WTC11 (cell line): ENCODE measurements around the gene MTMR8. TPM values are rescaled to one million over a fixed set of nuclear protein-coding genes. Genes with fewer than 3 reads are reported as not detected.

Experiments
- ATAC-seq: fragments of 200-7000 bp; cut with Tn5 transposase; 2 replicates; pipeline ENCODE4 v1.10.0; 2021; ENCODE audit warnings: mild to moderate bottlenecking, moderate library complexity
- CTCF ChIA-PET: fragments of 300-600 bp; sonication (Branson Sonifier 250); formaldehyde crosslinking; loops from one replicate; lab custom pipeline; 2021; ENCODE audit warnings: antibody characterized with exemption; lab: Charles Lee
- POLR2A ChIA-PET: fragments of 350-600 bp; sonication (Branson Sonifier 250); formaldehyde crosslinking; loops from one replicate; lab custom pipeline; 2021; ENCODE audit warnings: antibody characterized with exemption; lab: Charles Lee
- DNase-seq: peaks from one replicate; pipeline ENCODE4 v3.0.0; 2021; ENCODE audit warnings: low spot score
- H3K27ac Mint-ChIP-seq: 2 replicates; pipeline ENCODE4 v1.8.0; 2021; ENCODE audit warnings: mixed read lengths
- H3K27me3 Mint-ChIP-seq: 2 replicates; pipeline ENCODE4 v1.8.0; 2021; ENCODE audit warnings: low read depth, mild to moderate bottlenecking, moderate library complexity, mixed read lengths
- H3K36me3 Mint-ChIP-seq: 2 replicates; pipeline ENCODE4 v1.8.0; 2021; ENCODE audit warnings: mixed read lengths
- H3K4me1 Mint-ChIP-seq: 2 replicates; pipeline ENCODE4 v1.8.0; 2022; ENCODE audit warnings: mixed read lengths
- H3K4me3 Mint-ChIP-seq: 2 replicates; pipeline ENCODE4 v1.8.0; 2021; ENCODE audit warnings: mild to moderate bottlenecking, moderate library complexity, mixed read lengths
- H3K9me3 Mint-ChIP-seq: 2 replicates; pipeline ENCODE4 v1.8.0; 2021; ENCODE audit warnings: mixed read lengths
- E2F5 ChIP-seq: sonication (generic); formaldehyde crosslinking; IDR thresholded peaks from 2 replicates; pipeline ENCODE4 v1.8.1; 2022; ENCODE audit warnings: mild to moderate bottlenecking, moderate library complexity, missing genetic modification reagents
- EMX1 ChIP-seq: fragments of 250-450 bp; sonication (Bioruptor Pico); IDR thresholded peaks from 2 replicates; pipeline ENCODE4 v1.8.0; 2021; ENCODE audit warnings: mild to moderate bottlenecking
- ERG ChIP-seq: fragments of 250-450 bp; sonication (Bioruptor Pico); IDR thresholded peaks from 2 replicates; pipeline ENCODE4 v1.8.0; 2021; ENCODE audit warnings: mild to moderate bottlenecking
- FOXJ3 ChIP-seq: sonication (generic); formaldehyde crosslinking; IDR thresholded peaks from 2 replicates; pipeline ENCODE4 v1.9.0; 2021; ENCODE audit warnings: missing genetic modification reagents, mild to moderate bottlenecking, borderline replicate concordance
- IRF1 ChIP-seq: sonication (generic); formaldehyde crosslinking; IDR thresholded peaks from 2 replicates; pipeline ENCODE4 v1.8.0; 2023; ENCODE audit warnings: missing genetic modification reagents
- JAZF1 ChIP-seq: fragments of 250-450 bp; sonication (Bioruptor Pico); IDR thresholded peaks from 2 replicates; pipeline ENCODE4 v1.9.0; 2021; ENCODE audit warnings: moderate library complexity, mild to moderate bottlenecking, inconsistent platforms
- KAT7 ChIP-seq: sonication (generic); formaldehyde crosslinking; IDR thresholded peaks from 2 replicates; pipeline ENCODE4 v1.8.1; 2023; ENCODE audit warnings: missing genetic modification reagents, mild to moderate bottlenecking, borderline replicate concordance
- MYBL2 ChIP-seq: sonication (generic); formaldehyde crosslinking; IDR thresholded peaks from 2 replicates; pipeline ENCODE4 v1.8.1; 2023; ENCODE audit warnings: mild to moderate bottlenecking, moderate library complexity, missing genetic modification reagents
- NR3C1 ChIP-seq: sonication (generic); formaldehyde crosslinking; conservative IDR thresholded peaks from 2 replicates; pipeline ENCODE4 v1.8.1; 2023; ENCODE audit warnings: low read depth, mild to moderate bottlenecking, missing genetic modification reagents
- OVOL2 ChIP-seq: fragments of 250-450 bp; sonication (Bioruptor Pico); IDR thresholded peaks from 2 replicates; pipeline ENCODE4 v1.9.0; 2021; ENCODE audit warnings: mild to moderate bottlenecking, borderline replicate concordance
- PRRX2 ChIP-seq: fragments of 250-450 bp; sonication (Bioruptor Pico); IDR thresholded peaks from 2 replicates; pipeline ENCODE4 v1.8.0; 2021; ENCODE audit warnings: mild to moderate bottlenecking
- TCF7 ChIP-seq: sonication (generic); formaldehyde crosslinking; IDR thresholded peaks from 2 replicates; pipeline ENCODE4 v1.8.0; 2022; ENCODE audit warnings: mild to moderate bottlenecking, low read depth, missing genetic modification reagents, moderate library complexity
- TEAD1 ChIP-seq: sonication (generic); formaldehyde crosslinking; IDR thresholded peaks from 2 replicates; pipeline ENCODE4 v1.8.0; 2022; ENCODE audit warnings: mild to moderate bottlenecking, missing genetic modification reagents
- TEAD4 ChIP-seq: sonication (generic); formaldehyde crosslinking; IDR thresholded peaks from 2 replicates; pipeline ENCODE4 v1.8.0; 2022; ENCODE audit warnings: mild to moderate bottlenecking, missing genetic modification reagents
- TP53 ChIP-seq: sonication (generic); formaldehyde crosslinking; IDR thresholded peaks from 2 replicates; pipeline ENCODE4 v1.8.1; 2023; ENCODE audit warnings: mild to moderate bottlenecking, missing genetic modification reagents
- USF1 ChIP-seq: sonication (generic); formaldehyde crosslinking; IDR thresholded peaks from 2 replicates; pipeline ENCODE4 v1.8.0; 2022; ENCODE audit warnings: mild to moderate bottlenecking, missing genetic modification reagents
- ZBTB21 ChIP-seq: sonication (generic); formaldehyde crosslinking; IDR thresholded peaks from 2 replicates; pipeline ENCODE4 v1.8.1; 2023; ENCODE audit warnings: mild to moderate bottlenecking, missing genetic modification reagents, borderline replicate concordance
- ZNF121 ChIP-seq: sonication (generic); formaldehyde crosslinking; IDR thresholded peaks from 2 replicates; pipeline ENCODE4 v1.8.0; 2023; ENCODE audit warnings: missing genetic modification reagents
- ZSCAN18 ChIP-seq: fragments of 250-450 bp; sonication (Bioruptor Pico); IDR thresholded peaks from 2 replicates; pipeline ENCODE4 v2.1.2; 2022; ENCODE audit warnings: mild to moderate bottlenecking, moderate library complexity
- total RNA-seq: library from RNA; stranded (reverse); gene quantifications from 3 replicates; pipeline ENCODE4 v1.2.3, GENCODE V29; 2021
- TF ChIP-seq, protein P1 (sequence below): sonication (generic); formaldehyde crosslinking; IDR thresholded peaks from 2 replicates; pipeline ENCODE4 v1.8.1; 2023; ENCODE audit warnings: mild to moderate bottlenecking, missing genetic modification reagents
- TF ChIP-seq, protein P2 (sequence below): fragments of 250-450 bp; sonication (Bioruptor Pico); IDR thresholded peaks from 2 replicates; pipeline ENCODE4 v1.9.0; 2021; ENCODE audit warnings: mild to moderate bottlenecking

The MTMR8 gene
- total RNA-seq, 1 experiment from 2014 or later = 7.1 TPM

DNA sequence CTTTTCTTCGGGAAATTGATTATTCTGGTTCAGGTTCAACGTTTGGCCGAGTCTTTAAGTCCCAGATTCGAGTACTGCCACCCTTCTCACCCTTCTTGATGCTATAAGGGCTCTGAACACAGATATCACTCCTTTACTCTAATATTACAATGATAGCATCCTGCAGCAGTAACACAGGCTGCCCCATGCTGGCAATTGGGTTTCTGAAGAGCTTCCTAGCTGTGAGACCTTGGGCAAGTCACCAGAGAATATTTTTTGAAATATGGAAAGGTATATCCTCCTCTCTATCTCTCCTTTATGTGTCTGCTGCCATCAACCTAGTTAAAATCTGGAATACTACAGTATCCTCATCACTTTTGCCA, 297 bp upstream of the MTMR8 start:
- Mint-ChIP-seq H3K4me1 (peaks cover 18% of the 10 kb centered on the region), H3K27ac (no peak overlapping the region), H3K4me3 (peak overlapping the region; percentile 89), H3K36me3 (no peaks in the 10 kb centered on the region), H3K27me3 (no peaks in the 10 kb centered on the region; the same call in 1 of the 2 replicates), H3K9me3 (no peaks in the 10 kb centered on the region)
- DNase-seq (no peak), ATAC-seq (no peak)
- CTCF ChIA-PET = interaction anchor here (0.8 kb wide), 1 partner anchor 1133 kb away, joined by 3 read pairs; no protein-coding TSS in a partner anchor
- POLR2A ChIA-PET = no interaction called here
- TF ChIP-seq TP53 (CRISPR knock-in tag) (no peak), PRRX2 (CRISPR knock-in tag) (no peak), FOXJ3 (CRISPR knock-in tag) (no peak), IRF1 (CRISPR knock-in tag) (no peak), ERG (CRISPR knock-in tag) (no peak), NR3C1 (CRISPR knock-in tag) (no peak), JAZF1 (CRISPR knock-in tag) (no peak), USF1 (CRISPR knock-in tag) (no peak), ZBTB21 (no peak), E2F5 (no peak)

- Mint-ChIP-seq H3K27me3 (no peaks in the 10 kb centered on the region; the same call in 1 of the 2 replicates), H3K36me3 (no peaks in the 10 kb centered on the region)
Measured at GRCh38 chrX:64394059-64394873, 986 bp downstream of the MTMR8 start.

More at GRCh38 chrX:64394059-64394873, 986 bp downstream of the MTMR8 start:
- ChIA-PET CTCF (no interaction called here), POLR2A (no interaction called here)
- H3K4me1 Mint-ChIP-seq = peaks cover 23% of the 10 kb centered on the region
- ATAC-seq (no peak), DNase-seq (no peak)
- TF ChIP-seq ZBTB21 = no peak
- no peak for TF ChIP-seq NR3C1 (CRISPR knock-in tag)
- TF ChIP-seq ZNF121 (CRISPR knock-in tag) = no peak
- no peak for TF ChIP-seq USF1 (CRISPR knock-in tag)
- TF ChIP-seq KAT7 = no peak
- TF ChIP-seq TEAD1 (CRISPR knock-in tag) = no peak
- TF ChIP-seq EMX1 (CRISPR knock-in tag) = no peak
- no peak for TF ChIP-seq TEAD4 (CRISPR knock-in tag)
- no peak for TF ChIP-seq ZSCAN18
- TF ChIP-seq TP53 (CRISPR knock-in tag) = no peak
- TF ChIP-seq, protein P1, sequence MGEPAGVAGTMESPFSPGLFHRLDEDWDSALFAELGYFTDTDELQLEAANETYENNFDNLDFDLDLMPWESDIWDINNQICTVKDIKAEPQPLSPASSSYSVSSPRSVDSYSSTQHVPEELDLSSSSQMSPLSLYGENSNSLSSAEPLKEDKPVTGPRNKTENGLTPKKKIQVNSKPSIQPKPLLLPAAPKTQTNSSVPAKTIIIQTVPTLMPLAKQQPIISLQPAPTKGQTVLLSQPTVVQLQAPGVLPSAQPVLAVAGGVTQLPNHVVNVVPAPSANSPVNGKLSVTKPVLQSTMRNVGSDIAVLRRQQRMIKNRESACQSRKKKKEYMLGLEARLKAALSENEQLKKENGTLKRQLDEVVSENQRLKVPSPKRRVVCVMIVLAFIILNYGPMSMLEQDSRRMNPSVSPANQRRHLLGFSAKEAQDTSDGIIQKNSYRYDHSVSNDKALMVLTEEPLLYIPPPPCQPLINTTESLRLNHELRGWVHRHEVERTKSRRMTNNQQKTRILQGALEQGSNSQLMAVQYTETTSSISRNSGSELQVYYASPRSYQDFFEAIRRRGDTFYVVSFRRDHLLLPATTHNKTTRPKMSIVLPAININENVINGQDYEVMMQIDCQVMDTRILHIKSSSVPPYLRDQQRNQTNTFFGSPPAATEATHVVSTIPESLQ (CRISPR knock-in tag) = no peak
- no peak for TF ChIP-seq TCF7 (CRISPR knock-in tag)
- TF ChIP-seq, protein P2, sequence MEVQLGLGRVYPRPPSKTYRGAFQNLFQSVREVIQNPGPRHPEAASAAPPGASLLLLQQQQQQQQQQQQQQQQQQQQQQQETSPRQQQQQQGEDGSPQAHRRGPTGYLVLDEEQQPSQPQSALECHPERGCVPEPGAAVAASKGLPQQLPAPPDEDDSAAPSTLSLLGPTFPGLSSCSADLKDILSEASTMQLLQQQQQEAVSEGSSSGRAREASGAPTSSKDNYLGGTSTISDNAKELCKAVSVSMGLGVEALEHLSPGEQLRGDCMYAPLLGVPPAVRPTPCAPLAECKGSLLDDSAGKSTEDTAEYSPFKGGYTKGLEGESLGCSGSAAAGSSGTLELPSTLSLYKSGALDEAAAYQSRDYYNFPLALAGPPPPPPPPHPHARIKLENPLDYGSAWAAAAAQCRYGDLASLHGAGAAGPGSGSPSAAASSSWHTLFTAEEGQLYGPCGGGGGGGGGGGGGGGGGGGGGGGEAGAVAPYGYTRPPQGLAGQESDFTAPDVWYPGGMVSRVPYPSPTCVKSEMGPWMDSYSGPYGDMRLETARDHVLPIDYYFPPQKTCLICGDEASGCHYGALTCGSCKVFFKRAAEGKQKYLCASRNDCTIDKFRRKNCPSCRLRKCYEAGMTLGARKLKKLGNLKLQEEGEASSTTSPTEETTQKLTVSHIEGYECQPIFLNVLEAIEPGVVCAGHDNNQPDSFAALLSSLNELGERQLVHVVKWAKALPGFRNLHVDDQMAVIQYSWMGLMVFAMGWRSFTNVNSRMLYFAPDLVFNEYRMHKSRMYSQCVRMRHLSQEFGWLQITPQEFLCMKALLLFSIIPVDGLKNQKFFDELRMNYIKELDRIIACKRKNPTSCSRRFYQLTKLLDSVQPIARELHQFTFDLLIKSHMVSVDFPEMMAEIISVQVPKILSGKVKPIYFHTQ = no peak
- no peak for TF ChIP-seq MYBL2
- TF ChIP-seq OVOL2 (CRISPR knock-in tag) = no peak
- peak overlapping the region; percentile 88 for H3K27ac Mint-ChIP-seq
- no peaks in the 10 kb centered on the region for H3K9me3 Mint-ChIP-seq
- peak overlapping the region; percentile 89 for H3K4me3 Mint-ChIP-seq
